Ovary (tissue), 3 donors: ENCODE data around the gene NEO1.

Experiments used
- CTCF ChIP-seq, 3 donors: fragments of 450-650 bp in 2 of 3; fragments of 200-600 bp in 1 of 3; IDR thresholded peaks; one replicate each; pipeline versions ENCODE4 v1.5.1 to v1.8.0; 2016 to 2022; ENCODE audit warnings: antibody characterized with exemption in 3 of 3, mild to moderate bottlenecking in 1 of 3
- EP300 ChIP-seq: sonication (generic); formaldehyde crosslinking; IDR thresholded peaks from one replicate; pipeline ENCODE4 v1.6.1; 2017; ENCODE audit warnings: antibody characterized with exemption
- POLR2A ChIP-seq: fragments of 450-650 bp; IDR thresholded peaks from one replicate; pipeline ENCODE4 v1.6.1; 2017; ENCODE audit warnings: antibody characterized with exemption, mild to moderate bottlenecking, moderate library complexity
- donor health status: DM: no; HTN: no; CAD: no.

- TF ChIP-seq CTCF (IDR thresholded peaks at IDR 0.05) (no peak), POLR2A (no peak), EP300 (no peak)
Observed at GRCh38 chr15:73287019-73287418, 234.8 kb downstream of the NEO1 start.
